ENCODE data around the gene MMP14. TPM values are rescaled to one million over a fixed set of nuclear protein-coding genes. Genes with fewer than 3 reads are reported as not detected.

The MMP14 gene
- total RNA-seq, 1 experiment from 2014 or later, result 34.8 TPM

DNA sequence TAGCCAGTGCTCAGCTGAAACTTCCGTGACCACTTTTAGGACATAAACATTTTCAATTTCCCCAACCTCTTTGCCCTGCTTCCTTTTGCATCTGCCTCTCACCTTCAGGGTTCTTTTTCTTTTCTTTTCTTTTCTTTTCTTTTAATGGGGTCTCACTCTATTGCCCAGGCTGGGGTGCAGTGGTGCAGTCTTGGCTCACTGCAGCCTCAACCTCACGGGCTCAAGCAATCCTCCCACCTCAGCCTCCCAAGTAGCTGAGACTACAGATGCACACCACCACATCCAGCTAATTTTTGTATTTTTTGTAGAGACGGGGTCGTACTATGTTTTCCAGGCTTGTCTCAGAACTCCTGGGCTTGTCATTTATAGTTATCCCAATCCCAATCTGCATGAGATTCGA, 30.5 kb downstream of the MMP14 start:
- Histone ChIP-seq H3K9me2 (ENCODE audit: insufficient read depth) (no peaks in the 10 kb centered on the region), H3K9me3 (ENCODE audit: insufficient read depth, low read depth) (no peaks in the 10 kb centered on the region), H3K36me3 (ENCODE audit: low read depth) (no peaks in the 10 kb centered on the region), H3K4me2 (no peak overlapping the region), H2AFZ (no peak overlapping the region), H3K4me3 (no peak overlapping the region), H3K27ac (no peak overlapping the region), H4K20me1 (ENCODE audit: insufficient read depth) (no peaks in the 10 kb centered on the region), H3F3A (ENCODE audit: insufficient read depth, low read depth) (peaks cover 23% of the 10 kb centered on the region), H3K27me3 (ENCODE audit: insufficient read depth, low read depth) (no peaks in the 10 kb centered on the region), H3K4me1 (replicated peaks; ENCODE audit: insufficient read depth) (peaks cover 17% of the 10 kb centered on the region), H3K79me2 (ENCODE audit: low read depth) (no peaks in the 10 kb centered on the region)
- intact Hi-C loops (cut with micrococcal nuclease; ENCODE audit: unreplicated experiment), result no loop called here
- BruUV-seq (replicated peaks), result no TSS peak
- CTCF ChIA-PET, result interaction anchor here (0.6 kb wide), 1 partner anchor 297 kb away, joined by 3 read pairs; no protein-coding TSS in a partner anchor
- no peak for DNase-seq
- TF ChIP-seq EZH2 (IDR thresholded peaks at IDR 0.05; ENCODE audit: low read depth), result no peak
- TF ChIP-seq, protein P1, sequence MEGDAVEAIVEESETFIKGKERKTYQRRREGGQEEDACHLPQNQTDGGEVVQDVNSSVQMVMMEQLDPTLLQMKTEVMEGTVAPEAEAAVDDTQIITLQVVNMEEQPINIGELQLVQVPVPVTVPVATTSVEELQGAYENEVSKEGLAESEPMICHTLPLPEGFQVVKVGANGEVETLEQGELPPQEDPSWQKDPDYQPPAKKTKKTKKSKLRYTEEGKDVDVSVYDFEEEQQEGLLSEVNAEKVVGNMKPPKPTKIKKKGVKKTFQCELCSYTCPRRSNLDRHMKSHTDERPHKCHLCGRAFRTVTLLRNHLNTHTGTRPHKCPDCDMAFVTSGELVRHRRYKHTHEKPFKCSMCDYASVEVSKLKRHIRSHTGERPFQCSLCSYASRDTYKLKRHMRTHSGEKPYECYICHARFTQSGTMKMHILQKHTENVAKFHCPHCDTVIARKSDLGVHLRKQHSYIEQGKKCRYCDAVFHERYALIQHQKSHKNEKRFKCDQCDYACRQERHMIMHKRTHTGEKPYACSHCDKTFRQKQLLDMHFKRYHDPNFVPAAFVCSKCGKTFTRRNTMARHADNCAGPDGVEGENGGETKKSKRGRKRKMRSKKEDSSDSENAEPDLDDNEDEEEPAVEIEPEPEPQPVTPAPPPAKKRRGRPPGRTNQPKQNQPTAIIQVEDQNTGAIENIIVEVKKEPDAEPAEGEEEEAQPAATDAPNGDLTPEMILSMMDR (conservative IDR thresholded peaks at IDR 0.05), result no peak
- POLR2A ChIA-PET (ENCODE audit: unreplicated experiment), result no interaction called here

- Histone ChIP-seq H3K27ac (peak overlapping the region; percentile 95), H3F3A (ENCODE audit: insufficient read depth, low read depth) (peaks cover 26% of the 10 kb centered on the region), H3K79me2 (ENCODE audit: low read depth) (peaks cover 17% of the 10 kb centered on the region), H3K9me2 (ENCODE audit: insufficient read depth) (no peaks in the 10 kb centered on the region), H3K9me3 (ENCODE audit: insufficient read depth, low read depth) (no peaks in the 10 kb centered on the region), H3K4me1 (replicated peaks; ENCODE audit: insufficient read depth) (peaks cover 17% of the 10 kb centered on the region), H3K4me2 (peak overlapping the region; percentile 84), H3K27me3 (ENCODE audit: insufficient read depth, low read depth) (no peaks in the 10 kb centered on the region), H4K20me1 (ENCODE audit: insufficient read depth) (no peaks in the 10 kb centered on the region; the same call in 1 of the 2 replicates), H3K4me3 (peak overlapping the region; percentile 83), H3K36me3 (ENCODE audit: low read depth) (no peaks in the 10 kb centered on the region), H2AFZ (peak overlapping the region; percentile 63; the same call in 1 of the 2 replicates)
- CTCF ChIA-PET, result interaction anchor here (0.6 kb wide), 2 partner anchors 52 to 188 kb away, joined by 6 read pairs; no protein-coding TSS in a partner anchor
- POLR2A ChIA-PET (ENCODE audit: unreplicated experiment), result interaction anchor here (0.5 kb wide), 1 partner anchor 184 kb away, joined by 4 read pairs; no protein-coding TSS in a partner anchor
- TF ChIP-seq, protein P1 (conservative IDR thresholded peaks at IDR 0.05), result no peak
- TF ChIP-seq EZH2 (IDR thresholded peaks at IDR 0.05; ENCODE audit: low read depth), result no peak
- DNase-seq, result no peak
- intact Hi-C loops (cut with micrococcal nuclease; ENCODE audit: unreplicated experiment), result loop anchor here (1.0 to 5.0 kb wide), 2 partner anchors 46 to 108 kb away; partner anchors contain the start of gene RBM23
- BruUV-seq (replicated peaks), result no TSS peak
These were observed 34.4 kb downstream of the MMP14 start for GRCh38 chr14:22870811-22871223.

DNA sequence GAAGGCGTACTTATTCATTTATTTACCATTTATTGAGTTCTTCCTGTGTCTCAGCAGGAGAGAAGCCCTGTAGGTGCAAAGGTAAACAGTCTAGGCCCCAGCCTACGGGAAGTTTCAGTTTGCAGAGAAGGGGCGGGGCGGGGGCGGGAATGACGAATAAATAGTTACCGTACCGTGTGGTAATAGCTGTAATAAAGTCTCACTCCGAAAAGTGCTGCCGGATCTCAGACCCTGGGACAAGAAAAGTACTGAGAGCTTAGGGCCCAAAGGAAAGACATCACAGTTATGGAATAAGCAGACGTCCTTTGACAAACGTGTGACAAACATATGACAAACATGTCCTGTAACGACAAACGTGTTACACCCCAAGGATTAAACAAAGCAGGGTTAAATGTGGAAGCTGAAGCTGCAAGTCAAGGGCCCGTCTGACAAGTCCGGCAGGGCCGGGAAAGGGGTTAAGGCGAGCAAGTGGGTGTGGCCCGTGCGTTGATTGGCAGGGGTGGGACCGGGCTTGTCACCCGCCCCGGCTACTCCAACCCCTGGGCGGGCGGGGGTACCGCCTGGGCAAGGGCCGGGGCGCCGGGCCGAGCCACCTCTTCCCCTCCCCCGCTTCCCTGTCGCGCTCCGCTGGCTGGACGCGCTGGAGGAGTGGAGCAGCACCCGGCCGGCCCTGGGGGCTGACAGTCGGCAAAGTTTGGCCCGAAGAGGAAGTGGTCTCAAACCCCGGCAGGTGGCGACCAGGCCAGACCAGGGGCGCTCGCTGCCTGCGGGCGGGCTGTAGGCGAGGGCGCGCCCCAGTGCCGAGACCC, 35.0 kb downstream of the MMP14 start, which contains the start of gene LRP10:
Gene LRP10 (plus strand): TSS at position 517 of the 809 bp plus-strand sequence. CDS start 564 bp downstream, outside the sequence.
- intact Hi-C loops (cut with micrococcal nuclease; ENCODE audit: unreplicated experiment), result loop anchor here (1.0 to 5.0 kb wide), 4 partner anchors 16 to 108 kb away; partner anchors contain the start of gene RBM23
- peak within 1 kb of the TSS; percentile 95 for H3K27ac ChIP-seq
- DNase-seq, result peak; percentile 85 to 92
- H3K27me3 ChIP-seq (ENCODE audit: insufficient read depth, low read depth), result no peaks in the 10 kb centered on the region
- H3K9me2 ChIP-seq (ENCODE audit: insufficient read depth), result no peaks in the 10 kb centered on the region
- no peaks in the 10 kb centered on the region; the same call in 1 of the 2 replicates for H4K20me1 ChIP-seq (ENCODE audit: insufficient read depth)
- peaks cover 26% of the 10 kb centered on the region for H3F3A ChIP-seq (ENCODE audit: insufficient read depth, low read depth)
- H3K4me1 ChIP-seq (replicated peaks; ENCODE audit: insufficient read depth), result peaks cover 17% of the 10 kb centered on the region
- peak within 1 kb of the TSS; percentile 84 for H3K4me2 ChIP-seq
- TF ChIP-seq, protein P1 (conservative IDR thresholded peaks at IDR 0.05), result no peak
- TF ChIP-seq EZH2 (IDR thresholded peaks at IDR 0.05; ENCODE audit: low read depth), result no peak
- H3K79me2 ChIP-seq (ENCODE audit: low read depth), result peaks cover 17% of the 10 kb centered on the region
- CTCF ChIA-PET, result interaction anchor here (0.6 kb wide), 3 partner anchors 18 to 187 kb away, joined by 4 to 6 read pairs (median 6); no protein-coding TSS in a partner anchor
- H3K4me3 ChIP-seq, result peak within 1 kb of the TSS; percentile 83
- no peaks in the 10 kb centered on the region for H3K9me3 ChIP-seq (ENCODE audit: insufficient read depth, low read depth)
- no peaks in the 10 kb centered on the region for H3K36me3 ChIP-seq (ENCODE audit: low read depth)
- POLR2A ChIA-PET (ENCODE audit: unreplicated experiment), result interaction anchor here (0.5 to 0.6 kb wide), 3 partner anchors 52 to 282 kb away, joined by 3 to 11 read pairs (median 4); no protein-coding TSS in a partner anchor
- peak within 1 kb of the TSS; percentile 83 for H2AFZ ChIP-seq
- BruUV-seq (replicated peaks), result TSS peak; percentile 44

Data from PC-9 (cell line).